Smooth muscle cell (in vitro differentiated cells): Measurements from ENCODE around the gene TBC1D22A. TPM values are rescaled to one million over a fixed set of nuclear protein-coding genes. Genes with fewer than 3 reads are reported as not detected.

Experiments
- DNase-seq: peaks from one replicate; lab custom pipeline; 2025; ENCODE audit not compliant: unreplicated experiment; lab: John Stamatoyannopoulos, UW
- H2AFZ ChIP-seq: fragments of 200-600 bp; sonication (generic); 2 replicates; pipeline ENCODE4 v1.6.0; 2016; ENCODE audit warnings: antibody characterized with exemption, low read depth, mild to moderate bottlenecking
- H3F3A ChIP-seq: fragments of 200-600 bp; sonication (generic); 2 replicates; pipeline ENCODE4 v1.6.0; 2017; ENCODE audit warnings: antibody characterized with exemption, low read depth
- H3K27ac ChIP-seq: fragments of 200-600 bp; sonication (generic); 2 replicates; pipeline ENCODE4 v1.5.1; 2016; ENCODE audit warnings: low read depth, mild to moderate bottlenecking
- H3K27me3 ChIP-seq: fragments of 200-600 bp; sonication (generic); 2 replicates; pipeline ENCODE4 v1.6.1; 2016; ENCODE audit warnings: low read depth, mild to moderate bottlenecking
- H3K36me3 ChIP-seq: fragments of 200-600 bp; sonication (generic); 2 replicates; pipeline ENCODE4 v1.5.1; 2016; ENCODE audit warnings: low read depth
- H3K4me1 ChIP-seq: fragments of 200-600 bp; sonication (generic); 2 replicates; pipeline ENCODE4 v1.5.1; 2016; ENCODE audit warnings: low read depth
- H3K4me2 ChIP-seq: fragments of 200-600 bp; sonication (generic); 2 replicates; pipeline ENCODE4 v1.6.0; 2016; ENCODE audit warnings: mild to moderate bottlenecking
- H3K4me3 ChIP-seq: fragments of 200-600 bp; sonication (generic); 2 replicates; pipeline ENCODE4 v1.5.1; 2016; ENCODE audit warnings: mild to moderate bottlenecking
- H3K79me2 ChIP-seq: fragments of 200-600 bp; sonication (generic); 2 replicates; pipeline ENCODE4 v1.6.0; 2016; ENCODE audit warnings: low read depth, mild to moderate bottlenecking
- H3K9ac ChIP-seq: fragments of 200-600 bp; sonication (generic); 2 replicates; pipeline ENCODE4 v1.6.0; 2016; ENCODE audit warnings: low read depth
- H3K9me3 ChIP-seq: fragments of 200-600 bp; sonication (generic); replicated peaks from 2 replicates; pipeline ENCODE4 v1.5.1; 2016; ENCODE audit warnings: low read depth
- H4K20me1 ChIP-seq: fragments of 200-600 bp; sonication (generic); 2 replicates; pipeline ENCODE4 v1.6.0; 2016; ENCODE audit warnings: low read depth
- CTCF ChIP-seq: fragments of 200-600 bp; sonication (generic); IDR thresholded peaks from 2 replicates; pipeline ENCODE4 v1.5.1; 2017; ENCODE audit warnings: borderline replicate concordance, mild to moderate bottlenecking, antibody characterized with exemption; ENCODE audit not compliant: insufficient read depth, poor library complexity, severe bottlenecking
- WGBS: methylation state at CpG from one replicate; pipeline ENCODE4 v1.1.7; 2016; ENCODE audit warnings: low lambda C conversion rate; 5-methylcytosine and 5-hydroxymethylcytosine counted together
- polyA plus RNA-seq: library from polyadenylated mRNA; unstranded; fragments of >200 nt; fragmentation: Nextera tagmentation; extraction: Ambion mirVana; gene quantifications from 2 replicates; pipeline ENCODE4 v1.2.1, GENCODE V29; 2016
- total RNA-seq: library from RNA; depleted of rRNA; stranded (reverse); fragments of >200 nt; gene quantifications from 2 replicates; pipeline ENCODE4 v1.2.3, GENCODE V29; 2014

Gene TBC1D22A
- total and polyA plus RNA-seq, 2 experiments from 2014 or later = 12.5 to 14.4 TPM

GRCh38 chr22:46728470-46728869 lies 34.0 kb upstream of the TBC1D22A start:
- no peak for TF ChIP-seq CTCF
- H3K4me3 ChIP-seq = no peak overlapping the region
- no peak overlapping the region for H3K4me2 ChIP-seq
- no peaks in the 10 kb centered on the region for H3K36me3 ChIP-seq
- H2AFZ ChIP-seq = no peak overlapping the region
- H3K9ac ChIP-seq = no peak overlapping the region
- peaks cover 84% of the 10 kb centered on the region for H3K79me2 ChIP-seq
- peaks cover 98% of the 10 kb centered on the region for H4K20me1 ChIP-seq
- no peaks in the 10 kb centered on the region for H3F3A ChIP-seq
- no peaks in the 10 kb centered on the region for H3K9me3 ChIP-seq
- 59% methylated on average over 11 of the region's 11 CpGs for WGBS
- DNase-seq = no peak
- no peak overlapping the region for H3K27ac ChIP-seq
- no peaks in the 10 kb centered on the region for H3K27me3 ChIP-seq
- peaks cover 5% of the 10 kb centered on the region for H3K4me1 ChIP-seq

- Histone ChIP-seq H4K20me1 (peaks cover 98% of the 10 kb centered on the region), H3K4me1 (peaks cover 5% of the 10 kb centered on the region), H3K4me3 (no peak overlapping the region), H3K4me2 (no peak overlapping the region), H3K79me2 (peaks cover 87% of the 10 kb centered on the region), H2AFZ (no peak overlapping the region), H3K9ac (no peak overlapping the region), H3F3A (no peaks in the 10 kb centered on the region), H3K9me3 (no peaks in the 10 kb centered on the region), H3K27me3 (no peaks in the 10 kb centered on the region), H3K27ac (no peak overlapping the region), H3K36me3 (no peaks in the 10 kb centered on the region)
- no peak for TF ChIP-seq CTCF
- 83% methylated on average over 9 of the region's 9 CpGs for WGBS
- no peak for DNase-seq
Observed at GRCh38 chr22:46730568-46731245, 31.7 kb upstream of the TBC1D22A start.

GRCh38 chr22:46731246-46732040 lies 31.0 kb upstream of the TBC1D22A start:
- no peak for DNase-seq
- Histone ChIP-seq H3K27me3 (no peaks in the 10 kb centered on the region), H3K9me3 (no peaks in the 10 kb centered on the region), H3K4me3 (no peak overlapping the region), H3K4me1 (peaks cover 11% of the 10 kb centered on the region), H3K9ac (no peak overlapping the region), H3K27ac (no peak overlapping the region), H3K79me2 (peaks cover 88% of the 10 kb centered on the region), H3F3A (no peaks in the 10 kb centered on the region), H3K4me2 (no peak overlapping the region), H2AFZ (no peak overlapping the region), H4K20me1 (peaks cover 98% of the 10 kb centered on the region), H3K36me3 (no peaks in the 10 kb centered on the region)
- WGBS = 70% methylated on average over 20 of the region's 22 CpGs
- no peak for TF ChIP-seq CTCF

GRCh38 chr22:46732041-46732379 lies 30.4 kb upstream of the TBC1D22A start:
- Histone ChIP-seq H3K27ac (no peak overlapping the region), H3K79me2 (peaks cover 88% of the 10 kb centered on the region), H3K4me1 (peaks cover 16% of the 10 kb centered on the region), H3K4me2 (no peak overlapping the region), H3K4me3 (no peak overlapping the region), H2AFZ (no peak overlapping the region), H3K9me3 (no peaks in the 10 kb centered on the region), H3K36me3 (no peaks in the 10 kb centered on the region), H3K27me3 (no peaks in the 10 kb centered on the region), H3K9ac (no peak overlapping the region), H3F3A (no peaks in the 10 kb centered on the region), H4K20me1 (peaks cover 98% of the 10 kb centered on the region)
- no peak for DNase-seq
- WGBS = 92% methylated on average over 14 of the region's 14 CpGs
- TF ChIP-seq CTCF = no peak
